Measurements from ENCODE around the gene PRKCE. TPM values are rescaled to one million over a fixed set of nuclear protein-coding genes. Genes with fewer than 3 reads are reported as not detected.

Gene PRKCE
- total and polyA plus RNA-seq, 2 of the 8 experiments (the other 6 are each of a cell fraction or from before 2014, with no cell fraction given), result 0.54 to 2.1 TPM

DNA sequence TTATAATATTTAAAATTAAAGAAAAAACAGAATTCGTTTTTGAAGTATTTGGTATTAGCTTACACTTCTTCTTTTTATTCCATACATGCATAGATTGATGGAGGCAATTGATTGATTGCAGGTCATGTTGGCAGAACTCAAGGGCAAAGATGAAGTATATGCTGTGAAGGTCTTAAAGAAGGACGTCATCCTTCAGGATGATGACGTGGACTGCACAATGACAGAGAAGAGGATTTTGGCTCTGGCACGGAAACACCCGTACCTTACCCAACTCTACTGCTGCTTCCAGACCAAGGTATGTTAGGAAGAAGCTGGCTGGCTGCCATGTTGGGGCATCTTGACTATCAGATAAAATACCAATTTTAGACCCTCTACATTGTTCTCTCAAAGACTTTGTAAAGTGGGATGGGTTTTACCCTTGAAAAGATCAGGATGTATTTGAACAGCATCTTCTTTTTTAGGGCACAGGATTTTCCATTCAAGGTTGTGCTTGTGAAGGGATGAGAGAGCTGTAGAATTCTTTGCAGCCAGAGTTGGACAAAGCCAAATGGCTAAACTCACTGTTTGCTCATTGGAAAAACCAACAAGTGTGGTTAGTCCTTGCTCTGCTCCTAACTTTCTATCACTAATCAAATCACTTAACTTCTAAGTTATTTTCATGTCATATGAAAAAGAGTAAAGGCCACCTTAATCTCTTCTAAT lies 358.9 kb downstream of the PRKCE start (continued):
- no peak for TF ChIP-seq TEAD4 (IDR thresholded peaks at IDR 0.05; ENCODE audit: low read depth, low read length)
